ENCODE results near the gene CAPG. TPM values are rescaled to one million over a fixed set of nuclear protein-coding genes. Genes with fewer than 3 reads are reported as not detected.

CAPG gene, protein sequence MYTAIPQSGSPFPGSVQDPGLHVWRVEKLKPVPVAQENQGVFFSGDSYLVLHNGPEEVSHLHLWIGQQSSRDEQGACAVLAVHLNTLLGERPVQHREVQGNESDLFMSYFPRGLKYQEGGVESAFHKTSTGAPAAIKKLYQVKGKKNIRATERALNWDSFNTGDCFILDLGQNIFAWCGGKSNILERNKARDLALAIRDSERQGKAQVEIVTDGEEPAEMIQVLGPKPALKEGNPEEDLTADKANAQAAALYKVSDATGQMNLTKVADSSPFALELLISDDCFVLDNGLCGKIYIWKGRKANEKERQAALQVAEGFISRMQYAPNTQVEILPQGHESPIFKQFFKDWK
- total RNA-seq (2014; rRNA removed; shearing (Covaris generic)): 1.0 and 5.3 TPM in 2 replicates

- no peak for DNase-seq (ENCODE audit: low spot score)
- in situ Hi-C loops (cut with HindIII; ENCODE audit: low sequenced_read_pairs): no loop called here
Observed at GRCh38 chr2:85409845-85410583, at the start of gene CAPG. TSS of gene CAPG (minus strand) at chr2:85410366. CDS start at chr2:85402145, 8,221 bp downstream.

DNA sequence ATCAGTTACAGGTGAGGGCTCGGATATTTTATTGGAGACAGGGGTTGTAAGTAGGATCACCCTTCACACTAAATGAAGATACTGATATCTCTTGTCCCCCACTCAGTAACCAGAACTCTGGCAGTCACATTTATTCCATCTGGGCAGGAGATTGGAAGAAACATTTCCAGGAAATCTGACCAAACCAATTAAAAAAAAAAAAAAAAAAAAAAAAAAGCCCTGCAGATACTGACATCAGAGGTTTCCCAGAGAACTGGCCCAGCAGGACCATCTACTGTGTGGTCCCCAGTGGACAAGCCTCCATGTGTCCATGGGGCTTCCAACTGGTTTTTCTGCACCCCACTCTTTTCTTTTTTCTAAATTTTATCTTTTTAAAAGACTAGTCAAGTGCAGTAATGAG, 49.6 kb upstream of the CAPG start:
- in situ Hi-C loops (cut with HindIII; ENCODE audit: low sequenced_read_pairs): loop anchor here (5.0 kb wide), 1 partner anchor 58 kb away; no protein-coding TSS in a partner anchor
- no peak for DNase-seq (ENCODE audit: low spot score)

DNA sequence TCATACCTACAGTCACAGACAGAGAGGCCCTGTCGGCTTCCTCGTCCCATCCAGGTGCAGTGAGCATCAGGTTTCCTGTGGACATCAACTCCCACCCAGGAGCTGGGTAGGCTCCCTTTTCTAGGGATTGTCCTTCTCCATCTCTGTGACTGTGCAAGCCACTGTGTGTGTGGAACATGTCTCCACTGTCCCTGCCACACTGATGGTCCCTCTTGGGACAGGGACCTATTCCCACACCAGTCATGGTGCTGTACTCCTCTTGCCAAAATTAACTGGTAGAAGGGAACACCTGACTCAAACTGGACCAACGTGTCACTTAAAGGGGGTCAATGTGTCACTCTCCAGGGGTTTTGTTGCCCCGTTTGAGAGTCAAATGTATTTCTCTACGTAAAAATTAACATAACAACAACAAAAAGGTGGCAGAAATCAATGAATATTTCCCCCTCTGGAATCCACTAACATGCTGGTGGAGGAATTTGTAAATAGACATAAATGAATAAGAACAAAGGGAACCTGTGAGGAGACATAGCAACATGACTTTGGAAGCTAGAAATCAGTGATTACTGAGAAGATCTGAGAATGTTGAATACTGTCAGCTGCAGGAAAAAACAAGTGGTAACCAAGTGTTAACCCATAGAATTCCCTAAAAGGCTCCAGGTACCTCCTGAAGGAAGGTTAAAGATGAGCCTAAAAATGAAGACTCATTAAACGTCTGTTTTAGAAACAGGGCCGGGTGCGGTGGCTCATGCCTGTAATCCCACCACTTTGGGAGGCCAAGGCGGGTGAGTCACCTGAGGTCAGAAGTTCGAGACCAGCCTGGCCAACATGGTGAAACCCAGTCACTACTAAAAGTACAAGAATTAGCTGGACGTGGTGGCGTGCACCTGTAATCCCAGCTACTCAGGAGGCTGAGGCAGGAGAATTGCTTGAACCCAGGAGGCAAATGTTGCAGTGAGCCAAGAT, 48.7 kb upstream of the CAPG start:
- in situ Hi-C loops (cut with HindIII; ENCODE audit: low sequenced_read_pairs): loop anchor here (5.0 kb wide), 1 partner anchor 58 kb away; no protein-coding TSS in a partner anchor
- DNase-seq (ENCODE audit: low spot score): no peak

- no peak for DNase-seq (ENCODE audit: low spot score)
- in situ Hi-C loops (cut with HindIII; ENCODE audit: low sequenced_read_pairs): loop anchor here (5.0 kb wide), 1 partner anchor 59 kb away; no protein-coding TSS in a partner anchor
Observed at GRCh38 chr2:85457877-85458316, 47.7 kb upstream of the CAPG start.

DNA sequence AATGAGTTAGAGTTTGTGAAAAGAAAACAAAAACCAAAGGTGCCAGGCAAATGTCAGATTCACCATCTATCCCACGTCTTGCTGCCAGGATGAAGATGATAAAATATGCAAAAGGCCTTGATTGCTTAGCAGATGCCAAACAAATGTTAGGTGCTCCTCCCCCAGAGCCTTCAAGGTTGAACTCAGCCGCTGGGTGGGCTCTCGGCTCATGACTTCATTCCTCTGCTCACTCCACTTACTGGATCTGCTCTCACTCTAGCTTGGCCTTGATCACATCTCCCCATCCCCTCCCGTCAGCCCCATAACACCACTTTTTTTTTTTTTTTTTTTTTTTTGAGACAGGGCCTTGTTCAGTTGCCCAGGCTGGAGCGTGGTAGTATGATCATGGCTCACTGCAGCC, 46.9 kb upstream of the CAPG start:
- no peak for DNase-seq (ENCODE audit: low spot score)
- in situ Hi-C loops (cut with HindIII; ENCODE audit: low sequenced_read_pairs): loop anchor here (5.0 kb wide), 1 partner anchor 60 kb away; no protein-coding TSS in a partner anchor

GRCh38 chr2:85455552-85456090, 45.5 kb upstream of the CAPG start:
- in situ Hi-C loops (cut with HindIII; ENCODE audit: low sequenced_read_pairs): loop anchor here (5.0 kb wide), 1 partner anchor 62 kb away; no protein-coding TSS in a partner anchor

DNA sequence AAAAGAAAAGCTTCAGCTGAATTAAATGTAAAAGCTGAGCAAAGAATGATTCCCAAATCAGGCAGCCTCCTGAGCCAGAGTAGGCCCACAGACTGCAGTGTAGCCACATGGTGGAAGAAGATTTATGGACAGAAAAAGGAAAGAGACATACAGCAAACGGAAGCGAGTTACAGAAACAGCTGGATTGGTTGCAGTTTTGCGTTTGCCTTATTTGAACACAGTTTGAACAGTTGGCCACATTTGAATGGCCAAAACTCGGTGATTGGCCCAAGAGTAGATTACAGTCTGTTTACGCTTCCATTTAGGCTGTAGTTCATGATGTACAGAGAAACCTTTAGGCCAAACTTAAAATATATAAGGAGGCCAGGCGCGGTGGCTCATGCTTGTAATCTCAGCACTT, 43.4 kb upstream of the CAPG start:
- DNase-seq (ENCODE audit: low spot score): no peak
- in situ Hi-C loops (cut with HindIII; ENCODE audit: low sequenced_read_pairs): no loop called here

More at GRCh38 chr2:85455552-85456090, 45.5 kb upstream of the CAPG start:
- no peak for DNase-seq (ENCODE audit: low spot score)

- no peak for DNase-seq (ENCODE audit: low spot score)
- in situ Hi-C loops (cut with HindIII; ENCODE audit: low sequenced_read_pairs): no loop called here
Observed at GRCh38 chr2:85452237-85452636, 42.1 kb upstream of the CAPG start.

- in situ Hi-C loops (cut with HindIII; ENCODE audit: low sequenced_read_pairs): no loop called here
- peak; percentile 30 for DNase-seq (ENCODE audit: low spot score)
Observed at GRCh38 chr2:85449214-85449588, 39.0 kb upstream of the CAPG start.

GRCh38 chr2:85448461-85449213, 38.5 kb upstream of the CAPG start:
- no peak for DNase-seq (ENCODE audit: low spot score)
- in situ Hi-C loops (cut with HindIII; ENCODE audit: low sequenced_read_pairs): no loop called here

- DNase-seq (ENCODE audit: low spot score): peak; percentile 34
- in situ Hi-C loops (cut with HindIII; ENCODE audit: low sequenced_read_pairs): no loop called here
Observed at GRCh38 chr2:85447222-85447585, 37.0 kb upstream of the CAPG start.

DNA sequence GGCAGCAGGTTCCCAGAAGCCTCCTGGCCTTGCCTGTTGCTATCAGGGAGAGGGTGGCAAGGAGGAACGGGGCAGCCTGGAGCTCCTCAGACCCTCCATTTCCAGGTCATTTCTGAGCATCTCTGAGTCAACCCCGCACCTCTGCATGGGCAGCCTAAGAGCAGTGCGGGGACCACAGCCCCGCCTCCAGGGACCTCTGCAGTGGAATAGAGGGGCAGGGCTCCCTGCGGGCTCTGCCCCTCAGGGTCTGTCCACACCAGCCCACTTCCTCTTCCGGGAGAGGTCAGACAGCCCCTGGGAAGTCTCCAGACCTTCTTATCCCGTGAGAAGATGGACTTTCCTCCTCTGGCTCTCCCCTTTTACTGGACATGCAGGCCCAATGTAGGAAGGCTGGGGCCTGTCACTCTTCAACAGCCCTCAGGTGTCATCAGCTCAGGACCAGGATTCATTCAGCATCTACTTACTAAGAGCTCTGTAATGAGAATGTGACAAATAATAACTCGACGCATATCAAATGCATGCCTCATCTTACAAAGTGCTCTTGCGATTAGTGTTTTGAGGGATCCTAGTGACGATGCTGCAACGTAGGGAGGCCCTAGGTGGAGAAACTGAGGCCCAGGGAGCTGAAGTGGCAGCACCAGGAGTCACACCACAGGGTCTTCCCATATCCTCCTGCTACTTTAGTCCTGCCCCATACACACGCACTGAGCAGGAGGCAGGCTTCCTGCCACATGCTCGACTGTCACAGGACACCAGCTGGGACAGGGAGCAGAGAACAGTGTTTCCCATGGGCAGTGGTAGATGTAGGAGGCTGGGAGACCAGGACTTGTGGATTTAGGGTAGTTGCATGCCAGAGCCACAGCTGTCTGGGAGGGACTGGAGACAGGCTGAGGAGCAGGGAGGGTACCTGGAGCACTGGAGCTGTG, 36.4 kb upstream of the CAPG start:
- in situ Hi-C loops (cut with HindIII; ENCODE audit: low sequenced_read_pairs): no loop called here
- DNase-seq (ENCODE audit: low spot score): no peak

GRCh38 chr2:85445316-85446295, 35.4 kb upstream of the CAPG start:
- in situ Hi-C loops (cut with HindIII; ENCODE audit: low sequenced_read_pairs): no loop called here
- DNase-seq (ENCODE audit: low spot score): no peak

GRCh38 chr2:85444629-85445172, 34.5 kb upstream of the CAPG start:
- DNase-seq (ENCODE audit: low spot score): no peak
- in situ Hi-C loops (cut with HindIII; ENCODE audit: low sequenced_read_pairs): no loop called here

DNA sequence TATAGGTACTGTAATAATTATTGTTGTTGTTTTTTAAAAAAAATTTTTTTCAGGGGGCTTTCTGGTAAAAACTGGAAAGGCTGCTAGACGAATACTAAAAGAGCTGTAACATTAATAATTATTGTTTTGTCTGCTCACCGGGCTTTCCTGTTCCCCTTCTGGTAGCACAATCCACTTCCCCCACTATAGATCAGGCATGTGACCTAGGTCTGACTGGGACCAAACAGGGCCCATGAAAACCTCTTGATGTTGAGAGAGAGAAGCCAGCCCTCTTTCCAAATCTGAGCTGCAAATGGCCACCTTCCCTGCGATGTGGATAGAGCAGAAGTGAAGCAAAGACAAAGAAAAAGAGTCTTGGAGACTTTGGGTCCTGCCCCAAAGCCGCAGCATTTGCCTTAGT, 31.7 kb upstream of the CAPG start:
- in situ Hi-C loops (cut with HindIII; ENCODE audit: low sequenced_read_pairs): no loop called here
- no peak for DNase-seq (ENCODE audit: low spot score)

- in situ Hi-C loops (cut with HindIII; ENCODE audit: low sequenced_read_pairs): no loop called here
- DNase-seq (ENCODE audit: low spot score): no peak
Observed at GRCh38 chr2:85440729-85441128, 30.6 kb upstream of the CAPG start.
